Cardiac muscle cell (in vitro differentiated cells and primary cell): Measurements from ENCODE around the gene AXIN1. TPM values are rescaled to one million over a fixed set of nuclear protein-coding genes. Genes with fewer than 3 reads are reported as not detected.
A peak's percentile ranks its signal among the peaks of the same experiment; 100 is the strongest.
"Not testable (repeated sequence)": the region's sequence is repeated elsewhere in the genome, so short reads cannot be mapped to it uniquely, and the experiment has no call there.

Experiments
- DNase-seq, 2 donors: peaks; one replicate each; pipeline versions ENCODE4 v3.0.0 to v3.0.0-alpha.2; 2010 to 2017; ENCODE audit warnings: low read depth in 1 of 2, low spot score in 1 of 2
- H3K27ac ChIP-seq: fragments of 200-600 bp; sonication (generic); 2 replicates; pipeline ENCODE4 v1.5.1; 2016
- H3K27me3 ChIP-seq: fragments of 200-600 bp; sonication (generic); 2 replicates; pipeline ENCODE4 v1.6.0; 2016; ENCODE audit warnings: control low read depth
- H3K36me3 ChIP-seq: fragments of 200-600 bp; sonication (generic); 2 replicates; pipeline ENCODE4 v1.5.1; 2016; ENCODE audit warnings: control low read depth
- H3K4me1 ChIP-seq: fragments of 200-600 bp; sonication (generic); 2 replicates; pipeline ENCODE4 v1.8.1; 2017; ENCODE audit warnings: low read depth, mild to moderate bottlenecking, mixed run types
- H3K4me3 ChIP-seq: fragments of 200-600 bp; sonication (generic); 2 replicates; pipeline ENCODE4 v1.5.1; 2016; ENCODE audit warnings: mild to moderate bottlenecking
- H3K9me3 ChIP-seq: fragments of 200-600 bp; sonication (generic); 2 replicates; pipeline ENCODE4 v1.5.1; 2017; ENCODE audit warnings: low read depth, mild to moderate bottlenecking, control low read depth
- polyA plus RNA-seq: library from polyadenylated mRNA; unstranded; fragments of >200 nt; fragmentation: Nextera tagmentation; extraction: Ambion mirVana; gene quantifications from 2 replicates; pipeline ENCODE4 v1.2.1, GENCODE V29; 2016
- total RNA-seq: library from RNA; depleted of rRNA; stranded (reverse); fragments of >200 nt; gene quantifications from 2 replicates; pipeline ENCODE4 v1.2.3, GENCODE V29; 2016
- TF ChIP-seq, protein P1 (sequence below): IDR thresholded peaks from 2 replicates; pipeline ENCODE4 v1.5.1; 2012; ENCODE audit warnings: low read depth, mild to moderate bottlenecking, low read length

The AXIN1 gene
- total and polyA plus RNA-seq, 2 experiments from 2014 or later, result 16.5 to 49.7 TPM

DNA sequence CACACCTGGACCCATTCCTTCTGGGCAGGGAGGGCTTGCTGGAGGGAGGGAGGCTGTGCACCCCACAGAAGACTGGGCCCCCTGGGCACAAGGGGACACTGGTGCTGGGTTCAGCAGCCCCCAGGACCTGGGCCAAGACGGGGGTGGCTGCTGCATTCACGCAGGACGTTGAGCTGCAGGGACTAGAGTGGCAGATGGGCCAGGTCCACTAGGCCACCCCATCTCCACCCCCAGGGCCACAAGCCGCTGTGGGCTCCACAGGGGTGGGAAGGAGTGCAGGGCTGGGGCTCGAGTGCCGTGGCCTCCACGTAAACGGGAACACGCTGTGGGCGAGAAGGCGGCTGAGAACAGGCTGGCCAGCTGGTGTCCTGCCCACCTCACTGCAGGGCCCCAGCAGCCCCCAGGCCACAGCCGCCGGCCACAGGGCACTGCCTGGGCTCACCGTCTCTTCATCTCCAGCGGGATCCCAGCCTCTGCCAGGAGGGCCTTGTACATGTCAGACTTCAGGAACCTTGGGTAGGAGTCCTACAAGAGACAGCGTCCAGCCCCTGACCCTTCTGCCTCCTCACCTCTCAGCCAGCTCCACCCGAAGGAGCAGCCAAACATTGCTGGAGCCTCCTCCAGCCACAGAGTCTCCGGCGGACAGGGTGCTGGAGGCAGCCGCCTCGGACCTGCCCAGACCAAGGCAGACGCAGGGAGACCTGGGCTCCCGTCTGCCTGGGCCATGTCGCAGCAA lies 83.3 kb downstream of the AXIN1 start:
- DNase-seq, result no peak
- peaks cover 6% of the 10 kb centered on the region for H3K27me3 ChIP-seq
- no peaks in the 10 kb centered on the region for H3K9me3 ChIP-seq
- TF ChIP-seq, protein P1, sequence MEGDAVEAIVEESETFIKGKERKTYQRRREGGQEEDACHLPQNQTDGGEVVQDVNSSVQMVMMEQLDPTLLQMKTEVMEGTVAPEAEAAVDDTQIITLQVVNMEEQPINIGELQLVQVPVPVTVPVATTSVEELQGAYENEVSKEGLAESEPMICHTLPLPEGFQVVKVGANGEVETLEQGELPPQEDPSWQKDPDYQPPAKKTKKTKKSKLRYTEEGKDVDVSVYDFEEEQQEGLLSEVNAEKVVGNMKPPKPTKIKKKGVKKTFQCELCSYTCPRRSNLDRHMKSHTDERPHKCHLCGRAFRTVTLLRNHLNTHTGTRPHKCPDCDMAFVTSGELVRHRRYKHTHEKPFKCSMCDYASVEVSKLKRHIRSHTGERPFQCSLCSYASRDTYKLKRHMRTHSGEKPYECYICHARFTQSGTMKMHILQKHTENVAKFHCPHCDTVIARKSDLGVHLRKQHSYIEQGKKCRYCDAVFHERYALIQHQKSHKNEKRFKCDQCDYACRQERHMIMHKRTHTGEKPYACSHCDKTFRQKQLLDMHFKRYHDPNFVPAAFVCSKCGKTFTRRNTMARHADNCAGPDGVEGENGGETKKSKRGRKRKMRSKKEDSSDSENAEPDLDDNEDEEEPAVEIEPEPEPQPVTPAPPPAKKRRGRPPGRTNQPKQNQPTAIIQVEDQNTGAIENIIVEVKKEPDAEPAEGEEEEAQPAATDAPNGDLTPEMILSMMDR, result no peak
- peaks cover 4% of the 10 kb centered on the region for H3K36me3 ChIP-seq
- no peak overlapping the region for H3K4me3 ChIP-seq
- no peak overlapping the region for H3K27ac ChIP-seq
- H3K4me1 ChIP-seq, result no peaks in the 10 kb centered on the region

DNA sequence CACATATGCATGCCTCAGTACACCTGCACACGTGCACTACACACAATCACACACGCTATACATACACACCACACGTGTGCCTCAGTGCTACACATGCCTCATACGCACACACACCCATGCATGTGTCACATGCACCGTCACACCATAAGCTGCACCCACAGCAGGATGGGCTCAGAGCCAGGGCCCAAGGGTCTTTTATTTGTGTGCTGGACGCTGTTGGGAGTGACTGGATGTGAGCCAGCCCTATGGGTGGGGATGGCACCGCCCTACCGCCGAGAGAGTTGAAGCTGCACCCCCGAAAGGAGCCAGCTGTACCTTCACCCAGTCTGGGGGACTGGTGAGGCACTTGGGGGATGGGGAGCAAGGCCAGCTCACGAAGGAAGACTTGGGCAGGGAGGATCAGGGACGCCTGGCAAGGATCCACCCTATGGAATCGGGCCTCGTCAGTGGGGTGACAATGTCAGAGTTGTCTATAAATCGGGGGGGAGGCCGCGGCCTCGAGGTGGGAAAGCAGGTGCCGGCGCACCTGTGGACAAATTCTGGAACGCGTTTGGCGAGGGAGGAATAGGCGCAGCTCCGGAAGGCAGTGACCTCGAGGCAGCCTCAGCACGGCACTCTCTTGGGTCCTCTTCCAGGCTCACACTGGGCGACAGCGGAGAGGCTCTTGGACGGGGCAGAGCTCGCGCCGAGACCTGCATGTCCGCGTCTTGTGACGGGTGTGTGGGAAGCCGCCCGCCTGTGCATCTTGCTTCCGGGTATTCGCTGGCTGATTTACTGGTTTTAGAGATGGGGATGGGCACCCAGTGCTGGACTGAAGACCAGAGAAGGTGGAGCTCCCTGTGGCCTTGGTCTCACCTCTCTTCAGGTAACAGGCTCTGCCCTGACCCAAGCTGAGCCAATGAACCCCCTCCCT lies 84.1 kb downstream of the AXIN1 start:
- no peak overlapping the region for H3K4me3 ChIP-seq

DNA sequence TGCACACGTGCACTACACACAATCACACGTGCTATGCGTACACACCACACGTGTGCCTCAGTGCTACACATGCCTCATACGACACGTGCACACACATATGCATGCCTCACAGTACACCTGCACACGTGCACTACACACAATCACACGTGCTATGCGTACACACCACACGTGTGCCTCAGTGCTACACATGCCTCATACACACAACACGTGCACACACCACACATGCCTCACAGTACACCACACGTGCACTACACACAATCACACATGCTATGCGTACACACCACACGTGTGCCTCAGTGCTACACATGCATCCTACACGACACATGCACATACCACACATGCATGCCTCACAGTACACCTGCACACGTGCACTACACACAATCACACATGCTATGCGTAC lies 85.0 kb downstream of the AXIN1 start:
- H3K27me3 ChIP-seq, H3K4me3 ChIP-seq, H3K4me1 ChIP-seq, H3K9me3 ChIP-seq, H3K27ac ChIP-seq, DNase-seq: not testable (repeated sequence)
- H3K36me3 ChIP-seq, result peaks cover 13% of the 10 kb centered on the region

More for the DNA sequence above, 84.1 kb downstream of the AXIN1 start:
- Histone ChIP-seq H3K9me3 (no peaks in the 10 kb centered on the region), H3K27ac (no peak overlapping the region), H3K4me1 (no peaks in the 10 kb centered on the region), H3K36me3 (peaks cover 9% of the 10 kb centered on the region), H3K27me3 (no peaks in the 10 kb centered on the region)
- no peak for DNase-seq
- TF ChIP-seq, protein P1, result no peak

DNA sequence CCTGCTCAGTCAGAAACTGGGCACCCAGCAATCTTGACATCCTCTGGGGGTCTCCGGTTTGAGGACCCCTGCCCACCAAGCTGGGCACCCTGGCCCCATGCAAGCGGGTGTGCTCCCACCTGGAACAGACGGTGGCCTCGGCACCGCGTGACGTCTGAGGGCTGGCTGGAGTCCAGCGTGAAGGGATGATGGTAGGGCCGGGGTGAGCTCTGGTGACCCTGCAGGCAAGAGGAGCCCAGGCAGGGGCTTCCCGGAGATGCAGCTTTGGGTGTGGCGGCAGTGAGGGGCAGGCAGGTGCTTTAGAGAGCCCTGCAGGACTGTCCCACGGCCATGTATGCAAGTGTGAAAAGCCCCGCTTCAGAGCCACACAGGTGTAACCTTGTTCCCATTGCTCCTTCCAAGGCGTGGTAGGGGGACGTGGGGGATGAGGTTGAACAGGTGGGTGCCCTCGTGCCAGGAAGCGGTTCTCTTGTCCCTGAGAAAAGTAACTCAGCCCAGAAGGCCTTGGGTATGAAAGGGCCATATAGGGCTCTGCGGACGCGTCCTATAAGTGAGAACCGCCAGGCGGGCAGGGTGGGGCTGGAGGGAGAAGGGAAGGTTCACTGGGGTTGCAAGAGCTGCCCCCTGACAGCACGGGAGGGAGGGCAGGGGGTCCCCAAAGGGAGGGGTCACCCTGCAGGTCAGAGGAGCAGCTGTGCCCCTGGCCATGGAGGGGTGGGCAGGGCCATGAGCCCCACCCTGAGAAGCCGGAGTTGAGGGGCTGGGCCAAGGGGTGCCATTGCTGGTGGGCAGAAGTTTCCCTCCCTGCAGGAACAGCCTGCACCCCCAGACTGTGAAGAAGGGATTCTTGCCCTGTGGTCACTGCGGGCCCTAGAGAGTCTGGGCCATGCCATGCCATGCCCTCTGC lies 86.0 kb downstream of the AXIN1 start:
- DNase-seq, result no peak
- Histone ChIP-seq H3K9me3 (no peaks in the 10 kb centered on the region), H3K4me1 (no peaks in the 10 kb centered on the region), H3K4me3 (no peak overlapping the region), H3K27ac (peak overlapping the region; percentile 36), H3K36me3 (peaks cover 14% of the 10 kb centered on the region), H3K27me3 (no peaks in the 10 kb centered on the region)
- TF ChIP-seq, protein P1, result no peak

DNA sequence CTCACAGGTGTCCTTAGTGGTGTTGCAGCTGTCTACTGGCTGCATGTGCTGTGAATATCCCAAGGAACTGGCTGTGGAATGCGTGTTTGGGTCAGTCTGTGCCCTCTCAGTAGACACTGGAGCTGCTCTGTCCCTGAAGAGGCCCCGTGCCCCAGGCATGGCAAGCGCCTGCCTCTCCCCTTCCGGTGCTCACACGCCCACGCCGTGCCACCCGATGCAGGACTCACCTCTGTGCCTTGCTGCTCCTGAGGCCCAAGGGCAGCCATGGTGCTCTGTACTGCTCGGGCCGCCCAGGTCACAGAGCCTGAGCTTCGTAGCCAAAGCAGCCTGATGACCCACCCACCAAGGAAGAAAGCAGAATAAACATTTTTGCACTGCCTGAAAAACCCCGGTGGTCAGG lies 86.8 kb downstream of the AXIN1 start:
- TF ChIP-seq, protein P1, result no peak
- Histone ChIP-seq H3K27ac (peak overlapping the region; percentile 36), H3K4me1 (no peaks in the 10 kb centered on the region), H3K4me3 (no peak overlapping the region), H3K36me3 (peaks cover 20% of the 10 kb centered on the region), H3K9me3 (no peaks in the 10 kb centered on the region), H3K27me3 (no peaks in the 10 kb centered on the region)
- no peak for DNase-seq
